Keratinocyte (primary cell): Measurements from ENCODE around the gene GAREM1. TPM values are rescaled to one million over a fixed set of nuclear protein-coding genes. Genes with fewer than 3 reads are reported as not detected.

ENCODE experiments used
- DNase-seq: peaks from one replicate; pipeline ENCODE4 v3.0.0-alpha.2; 2011; ENCODE audit warnings: low read depth, missing footprints, low spot score
- FAIRE-seq: peaks from 2 replicates; lab custom pipeline; 2011; peaks lifted over from hg19 to GRCh38; lab: Jason Lieb, UNC
- H2AFZ ChIP-seq: 2 replicates; pipeline ENCODE4 v1.6.0; 2012; ENCODE audit warnings: low read length, control low read depth, inconsistent platforms; ENCODE audit not compliant: control insufficient read depth
- H3K27ac ChIP-seq: 2 replicates; pipeline ENCODE4 v1.5.1; 2011; ENCODE audit warnings: low read length; ENCODE audit not compliant: control insufficient read depth, insufficient read depth
- H3K27me3 ChIP-seq: 3 replicates; pipeline ENCODE4 v1.6.0; 2011; ENCODE audit warnings: low read length; ENCODE audit not compliant: control insufficient read depth, insufficient read depth; ENCODE audit errors: extremely low read depth
- H3K36me3 ChIP-seq, 2 experiments: 2 replicates in 1 of 2; 3 replicates in 1 of 2; pipeline ENCODE4 v1.5.1; 2011; ENCODE audit warnings: low read length in 2 of 2, mild to moderate bottlenecking in 1 of 2; ENCODE audit not compliant: control insufficient read depth in 2 of 2, insufficient read depth in 2 of 2; ENCODE audit errors: extremely low read depth in 1 of 2
- H3K4me1 ChIP-seq: 3 replicates; pipeline ENCODE4 v1.5.1; 2011; ENCODE audit warnings: low read length; ENCODE audit not compliant: control insufficient read depth, insufficient read depth; ENCODE audit errors: extremely low read depth
- H3K4me2 ChIP-seq: 3 replicates; pipeline ENCODE4 v1.6.0; 2011; ENCODE audit warnings: low read depth, low read length; ENCODE audit not compliant: control insufficient read depth, insufficient read depth; ENCODE audit errors: extremely low read depth
- H3K4me3 ChIP-seq, 3 experiments: fragments of 200-600 bp in 1 of 3; sonication (generic) in 1 of 3; 2 replicates in 2 of 3; 3 replicates in 1 of 3; pipeline ENCODE4 v1.5.1; 2011 to 2016; ENCODE audit warnings: low read length in 3 of 3, mild to moderate bottlenecking in 3 of 3, control low read depth in 2 of 3, inconsistent platforms in 1 of 3, low read depth in 1 of 3, mixed read lengths in 1 of 3, mixed run types in 1 of 3, moderate library complexity in 1 of 3; ENCODE audit not compliant: control insufficient read depth in 2 of 3, insufficient read depth in 2 of 3; ENCODE audit errors: extremely low read depth in 1 of 3
- H3K79me2 ChIP-seq: 2 replicates; pipeline ENCODE4 v1.6.0; 2012; ENCODE audit warnings: low read length; ENCODE audit not compliant: control insufficient read depth, insufficient read depth
- H3K9ac ChIP-seq: 3 replicates; pipeline ENCODE4 v1.6.0; 2011; ENCODE audit warnings: low read length; ENCODE audit not compliant: control insufficient read depth, insufficient read depth; ENCODE audit errors: extremely low read depth
- H3K9me1 ChIP-seq: 3 replicates; pipeline ENCODE4 v1.6.0; 2011; ENCODE audit warnings: low read length; ENCODE audit not compliant: control insufficient read depth, insufficient read depth; ENCODE audit errors: extremely low read depth
- H3K9me3 ChIP-seq: 2 replicates; pipeline ENCODE4 v1.5.1; 2012; ENCODE audit warnings: low read depth, low read length; ENCODE audit not compliant: control insufficient read depth
- H4K20me1 ChIP-seq: 3 replicates; pipeline ENCODE4 v1.6.0; 2011; ENCODE audit warnings: low read length; ENCODE audit not compliant: control insufficient read depth, insufficient read depth; ENCODE audit errors: extremely low read depth
- CTCF ChIP-seq, 3 experiments: IDR thresholded peaks in 1 of 3; conservative IDR thresholded peaks in 1 of 3; optimal IDR thresholded peaks in 1 of 3; 2 replicates in 2 of 3; 3 replicates in 1 of 3; pipeline versions ENCODE3 to v1.5.1; 2011; ENCODE audit warnings: low read length in 3 of 3, mild to moderate bottlenecking in 3 of 3, moderate library complexity in 2 of 3, control low read depth in 1 of 3, inconsistent platforms in 1 of 3; ENCODE audit not compliant: insufficient read depth in 2 of 3; ENCODE audit errors: extremely low read depth in 1 of 3
- EZH2 ChIP-seq: IDR thresholded peaks from one replicate; pipeline ENCODE4 v1.6.1; 2012; ENCODE audit warnings: inconsistent platforms, mild to moderate bottlenecking, low read length, moderate library complexity
- dilution Hi-C: fragments of 300-500 bp; cut with MboI; formaldehyde crosslinking; loops from one replicate; pipeline ENCODE4 v1.7.0; 2020; ENCODE audit warnings: low sequenced_read_pairs; ENCODE audit not compliant: extremely low pct_ligation_motif_present
- polyA plus RNA-seq, 5 experiments: library from polyadenylated mRNA; depleted of rRNA in 3 of 5; stranded (reverse) in 3 of 5; stranded (forward) in 1 of 5; unstranded in 1 of 5; fragments of >200 nt; gene quantifications; 1 replicate in 1 of 5; 2 replicates in 3 of 5; 3 replicates in 1 of 5; pipeline versions ENCODE4 v1.2.1 to v1.2.3, GENCODE V29; 2011 to 2012; ENCODE audit warnings: missing spikeins in 2 of 5, low read depth in 1 of 5, low replicate concordance in 1 of 5

GAREM1 gene
- polyA plus RNA-seq, 1 donor (not counting 4 experiments of a cell fraction or from before 2014, with no cell fraction given), result 3.8 TPM

- dilution Hi-C loops, result no loop called here
- no peak overlapping the region for H3K4me3 ChIP-seq
- H3K9ac ChIP-seq, result no peak overlapping the region
- H3K4me2 ChIP-seq, result no peak overlapping the region
- H3K9me1 ChIP-seq, result no peaks in the 10 kb centered on the region
- peaks cover 0 to 5% of the 10 kb centered on the region in 2 experiments for H3K36me3 ChIP-seq
- H3K4me1 ChIP-seq, result no peaks in the 10 kb centered on the region
- H2AFZ ChIP-seq, result no peak overlapping the region
- FAIRE-seq (no peak), DNase-seq (no peak)
- H3K27ac ChIP-seq, result no peak overlapping the region
- TF ChIP-seq CTCF (optimal IDR thresholded peaks at IDR 0.05 in 1 of 3, IDR thresholded peaks at IDR 0.05 in 1 of 3, conservative IDR thresholded peaks at IDR 0.05 in 1 of 3; ENCODE audit: extremely low read depth in 1 of 3, insufficient read depth in 2 of 3, low read length in 3 of 3), result no peak
- no peak for TF ChIP-seq EZH2
- H3K9me3 ChIP-seq, result no peaks in the 10 kb centered on the region
- H3K27me3 ChIP-seq, result no peaks in the 10 kb centered on the region
- H3K79me2 ChIP-seq, result no peaks in the 10 kb centered on the region
- no peaks in the 10 kb centered on the region for H4K20me1 ChIP-seq
These were observed 206.3 kb downstream of the GAREM1 start for GRCh38 chr18:32264401-32264800.

GRCh38 chr18:32262092-32262491, 208.6 kb downstream of the GAREM1 start:
- TF ChIP-seq CTCF (optimal IDR thresholded peaks at IDR 0.05 in 1 of 3, IDR thresholded peaks at IDR 0.05 in 1 of 3, conservative IDR thresholded peaks at IDR 0.05 in 1 of 3; ENCODE audit: extremely low read depth in 1 of 3, insufficient read depth in 2 of 3, low read length in 3 of 3), result no peak
- TF ChIP-seq EZH2, result no peak
- Histone ChIP-seq H3K4me2 (no peak overlapping the region), H3K4me1 (no peaks in the 10 kb centered on the region), H4K20me1 (no peaks in the 10 kb centered on the region), H3K36me3 (no peaks in the 10 kb centered on the region), H2AFZ (no peak overlapping the region), H3K9ac (no peak overlapping the region), H3K9me1 (no peaks in the 10 kb centered on the region), H3K27me3 (no peaks in the 10 kb centered on the region), H3K9me3 (no peaks in the 10 kb centered on the region), H3K27ac (no peak overlapping the region), H3K79me2 (no peaks in the 10 kb centered on the region), H3K4me3 (no peak overlapping the region)
- dilution Hi-C loops, result no loop called here
- DNase-seq (no peak), FAIRE-seq (no peak)
